T-helper 2 cell treated with Interferon-gamma antibody and Interleukin-4, amounts not matched to agents 5 μg/mL and 100 μg/mL, for 36 hours (primary cell): ENCODE measurements around the gene UNC79.

Experiments used
- DNase-seq: peaks from one replicate; pipeline ENCODE4 v3.0.0; 2021; ENCODE audit warnings: low spot score
- H3K27ac Mint-ChIP-seq: one replicate; pipeline ENCODE4 v1.8.0; 2021; ENCODE audit warnings: mild to moderate bottlenecking, mixed read lengths
- H3K27me3 Mint-ChIP-seq: one replicate; pipeline ENCODE4 v1.8.0; 2021; ENCODE audit warnings: low read depth, mixed read lengths
- H3K36me3 Mint-ChIP-seq: one replicate; pipeline ENCODE4 v1.8.0; 2021; ENCODE audit warnings: low read depth, mixed read lengths
- H3K4me1 Mint-ChIP-seq: one replicate; pipeline ENCODE4 v1.8.0; 2021; ENCODE audit warnings: low read depth, mixed read lengths
- H3K4me3 Mint-ChIP-seq: one replicate; pipeline ENCODE4 v1.8.0; 2022; ENCODE audit warnings: mild to moderate bottlenecking, moderate library complexity, mixed read lengths
- H3K9me3 Mint-ChIP-seq: one replicate; pipeline ENCODE4 v1.8.0; 2021; ENCODE audit warnings: mixed read lengths

UNC79 gene

DNA sequence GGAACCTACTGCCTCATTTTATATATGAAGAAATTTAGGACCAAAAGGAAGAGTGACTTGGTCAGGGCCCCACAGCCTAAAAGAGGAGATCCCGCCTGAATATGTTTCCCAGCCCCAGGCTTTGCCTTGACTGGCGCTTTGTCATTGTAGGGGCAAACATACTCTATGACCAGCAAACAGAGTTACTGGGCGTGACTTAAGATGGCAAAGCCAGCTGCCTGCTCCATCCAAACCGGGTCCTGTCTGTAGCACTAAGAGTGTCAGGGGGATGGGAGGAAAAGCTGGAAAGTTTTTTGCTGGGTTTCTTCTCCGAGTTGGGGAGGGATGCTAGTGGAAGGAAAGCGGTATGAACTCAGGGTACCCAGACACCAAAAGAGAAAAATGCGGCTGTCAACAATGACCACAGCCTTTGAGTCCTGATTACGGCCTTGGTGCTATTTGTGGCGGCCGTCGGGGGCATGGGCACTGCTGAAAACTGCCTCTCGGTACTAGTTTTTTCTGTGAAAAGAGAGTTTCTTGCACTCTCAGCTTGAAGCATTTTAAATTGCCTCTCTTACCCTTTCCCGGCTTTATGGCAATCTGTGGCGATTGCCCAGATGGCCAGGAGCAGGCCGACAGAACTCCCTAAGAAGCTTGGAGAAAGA, 274.9 kb downstream of the UNC79 start:
- Mint-ChIP-seq H3K9me3 (no peaks in the 10 kb centered on the region), H3K27ac (no peak overlapping the region), H3K36me3 (no peaks in the 10 kb centered on the region), H3K4me1 (no peaks in the 10 kb centered on the region), H3K27me3 (no peaks in the 10 kb centered on the region), H3K4me3 (no peak overlapping the region)
- no peak for DNase-seq

DNA sequence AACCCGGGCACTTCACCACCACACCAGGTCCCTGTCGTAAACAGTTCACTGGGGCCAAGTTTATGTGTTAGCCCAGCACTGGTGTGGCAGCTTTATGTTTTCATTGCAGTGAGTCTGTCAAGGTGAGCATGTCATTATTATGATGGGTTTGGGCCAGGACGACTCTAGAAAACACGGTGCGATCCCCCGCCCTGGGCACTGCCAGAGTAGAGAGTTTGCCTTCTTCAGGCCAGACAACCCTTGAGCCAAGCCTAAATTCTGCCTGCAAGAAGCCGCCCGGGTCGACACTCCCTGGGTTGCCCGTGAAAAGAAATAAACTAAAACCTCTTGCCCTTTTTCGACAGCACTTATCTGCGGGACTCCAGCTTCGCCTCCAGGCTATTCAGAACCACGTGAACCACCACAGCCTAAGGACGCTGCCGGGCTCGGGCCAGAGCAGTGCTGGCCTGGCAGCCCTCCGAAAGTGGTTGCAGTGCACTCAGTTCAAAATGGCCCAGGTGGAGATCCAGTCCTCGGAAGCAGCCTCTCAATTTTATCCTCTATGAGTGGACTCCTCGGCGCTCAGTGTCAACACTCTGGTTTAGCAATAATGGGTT, 275.7 kb downstream of the UNC79 start:
- Mint-ChIP-seq H3K36me3 (no peaks in the 10 kb centered on the region), H3K4me1 (no peaks in the 10 kb centered on the region), H3K27me3 (no peaks in the 10 kb centered on the region), H3K4me3 (no peak overlapping the region), H3K27ac (no peak overlapping the region), H3K9me3 (no peaks in the 10 kb centered on the region)
- no peak for DNase-seq

DNA sequence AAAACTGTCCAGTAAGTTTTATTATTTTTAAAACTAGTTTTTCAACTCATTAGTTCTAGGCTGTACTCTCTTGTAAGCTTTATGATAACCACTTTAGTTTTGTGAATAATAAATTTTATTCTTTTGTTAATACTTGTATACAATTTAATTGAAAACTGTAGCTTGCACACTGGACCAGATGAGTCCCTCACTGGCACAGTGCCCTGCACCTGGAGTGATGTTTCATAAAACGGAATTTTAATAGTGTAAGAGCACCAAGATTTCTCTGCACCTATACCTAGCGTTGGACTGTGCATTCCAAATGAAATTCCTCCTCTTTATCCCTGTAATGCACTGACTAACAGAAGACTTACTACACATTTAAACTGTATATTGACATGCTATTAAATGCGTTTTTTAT, 276.7 kb downstream of the UNC79 start:
- no peaks in the 10 kb centered on the region for H3K36me3 Mint-ChIP-seq
- no peaks in the 10 kb centered on the region for H3K4me1 Mint-ChIP-seq
- no peaks in the 10 kb centered on the region for H3K27me3 Mint-ChIP-seq

DNA sequence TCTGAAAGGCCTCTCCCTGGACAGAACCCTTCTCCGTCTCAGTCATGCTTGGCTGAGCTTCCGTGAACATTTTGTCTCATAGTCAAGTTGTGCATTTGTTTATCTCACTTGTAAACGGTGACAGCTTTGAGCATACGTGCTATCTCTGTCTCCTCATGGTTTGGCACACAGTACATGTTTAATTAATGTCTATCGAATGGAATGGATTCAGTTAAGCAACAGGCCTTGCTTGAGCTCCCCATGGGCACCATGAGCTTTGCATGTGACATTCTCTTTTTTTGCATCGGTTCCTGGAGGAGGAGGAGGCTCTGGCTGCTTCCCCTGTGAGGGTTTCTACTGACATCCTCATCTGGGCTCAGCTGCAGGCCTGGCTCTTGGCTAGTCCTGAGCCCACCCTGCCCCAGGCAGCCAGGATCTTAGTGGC, 277.6 kb downstream of the UNC79 start:
- no peaks in the 10 kb centered on the region for H3K36me3 Mint-ChIP-seq
- H3K4me1 Mint-ChIP-seq = no peaks in the 10 kb centered on the region
- H3K27me3 Mint-ChIP-seq = no peaks in the 10 kb centered on the region
- no peak overlapping the region for H3K27ac Mint-ChIP-seq
- no peak overlapping the region for H3K4me3 Mint-ChIP-seq
- no peaks in the 10 kb centered on the region for H3K9me3 Mint-ChIP-seq
- no peak for DNase-seq

More for the DNA sequence above, 276.7 kb downstream of the UNC79 start:
- Mint-ChIP-seq H3K4me3 (no peak overlapping the region), H3K9me3 (no peaks in the 10 kb centered on the region), H3K27ac (no peak overlapping the region)
- no peak for DNase-seq

DNA sequence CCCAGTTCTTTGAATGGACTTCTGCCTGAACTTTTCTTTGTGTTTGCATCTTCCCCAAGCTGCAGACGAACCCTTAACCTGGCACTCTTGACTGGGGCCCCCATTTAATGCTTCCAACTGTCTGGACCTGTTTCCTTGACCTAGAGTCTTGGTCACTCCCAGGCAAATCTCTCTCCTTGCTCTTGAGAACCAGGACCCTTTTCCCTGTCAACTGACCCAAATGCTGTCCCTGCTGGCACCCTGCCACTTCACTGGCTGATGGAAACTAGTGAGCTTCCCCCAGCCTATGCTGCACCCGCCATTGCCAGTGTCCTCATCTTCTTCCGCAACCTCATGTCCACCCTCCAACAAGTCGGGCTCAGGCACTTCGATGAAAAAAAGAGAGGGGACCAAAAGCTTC, 278.1 kb downstream of the UNC79 start:
- H3K9me3 Mint-ChIP-seq = no peaks in the 10 kb centered on the region
- H3K4me3 Mint-ChIP-seq = no peak overlapping the region
- no peaks in the 10 kb centered on the region for H3K27me3 Mint-ChIP-seq
- no peaks in the 10 kb centered on the region for H3K36me3 Mint-ChIP-seq
- H3K27ac Mint-ChIP-seq = no peak overlapping the region
- DNase-seq = no peak
- H3K4me1 Mint-ChIP-seq = no peaks in the 10 kb centered on the region

DNA sequence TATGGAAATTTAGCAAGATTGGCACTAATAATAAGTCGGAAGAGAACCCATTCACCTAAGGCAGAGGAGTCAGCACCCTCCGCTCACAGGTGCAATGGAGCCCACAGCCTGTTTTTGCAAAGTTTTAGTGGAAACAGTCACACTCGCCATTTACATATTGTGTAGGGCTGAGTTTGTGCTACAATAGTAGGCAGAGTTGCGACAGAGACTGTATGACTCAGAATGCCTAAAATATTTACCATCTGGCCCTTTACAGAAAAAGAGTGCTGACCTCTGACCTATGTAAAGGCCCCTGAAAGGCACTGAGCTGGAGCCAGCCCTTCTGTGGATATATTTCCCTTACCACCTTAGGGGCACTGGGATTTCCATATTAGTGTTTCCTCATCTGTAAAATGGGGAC, 278.5 kb downstream of the UNC79 start:
- Mint-ChIP-seq H3K4me1 (no peaks in the 10 kb centered on the region), H3K27me3 (no peaks in the 10 kb centered on the region), H3K27ac (no peak overlapping the region), H3K9me3 (no peaks in the 10 kb centered on the region), H3K36me3 (no peaks in the 10 kb centered on the region), H3K4me3 (no peak overlapping the region)
- no peak for DNase-seq

DNA sequence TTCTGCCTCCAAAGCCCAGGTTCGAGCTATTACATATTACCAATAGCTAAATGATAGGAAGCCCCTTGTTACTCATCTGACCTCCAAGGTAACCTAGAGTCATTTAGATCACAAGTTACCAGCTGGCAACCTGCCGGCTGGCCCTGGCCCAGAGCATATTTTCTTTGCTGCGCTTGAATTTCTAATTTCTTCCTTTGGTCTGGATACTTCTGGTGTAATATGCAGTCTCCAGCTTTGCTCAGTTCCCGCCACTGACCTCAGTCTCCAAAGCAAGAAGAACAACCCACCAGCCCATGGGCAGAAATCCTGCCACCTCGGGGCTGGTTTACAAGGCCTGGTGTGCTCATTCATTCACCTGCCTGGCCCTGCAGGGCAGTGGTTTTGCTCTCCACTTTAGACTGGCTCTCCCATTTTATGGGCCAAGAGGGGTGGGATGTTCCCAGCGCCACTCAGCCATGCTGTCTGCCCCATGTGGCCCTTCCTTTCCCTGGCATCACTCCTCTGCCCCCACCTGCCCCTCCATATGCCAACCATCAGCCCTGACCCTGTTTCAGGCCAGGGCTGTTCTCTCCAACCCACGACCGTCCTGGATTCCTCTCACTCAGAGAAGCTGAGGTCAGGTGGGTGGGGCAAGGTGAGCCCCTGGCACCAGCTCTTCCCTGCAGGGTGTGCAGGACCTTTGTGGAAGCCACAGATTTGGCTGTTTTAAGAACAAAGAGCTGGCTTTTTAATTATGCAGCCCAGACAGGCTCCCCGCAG, 281.5 kb downstream of the UNC79 start:
- H3K4me1 Mint-ChIP-seq = no peaks in the 10 kb centered on the region

DNA sequence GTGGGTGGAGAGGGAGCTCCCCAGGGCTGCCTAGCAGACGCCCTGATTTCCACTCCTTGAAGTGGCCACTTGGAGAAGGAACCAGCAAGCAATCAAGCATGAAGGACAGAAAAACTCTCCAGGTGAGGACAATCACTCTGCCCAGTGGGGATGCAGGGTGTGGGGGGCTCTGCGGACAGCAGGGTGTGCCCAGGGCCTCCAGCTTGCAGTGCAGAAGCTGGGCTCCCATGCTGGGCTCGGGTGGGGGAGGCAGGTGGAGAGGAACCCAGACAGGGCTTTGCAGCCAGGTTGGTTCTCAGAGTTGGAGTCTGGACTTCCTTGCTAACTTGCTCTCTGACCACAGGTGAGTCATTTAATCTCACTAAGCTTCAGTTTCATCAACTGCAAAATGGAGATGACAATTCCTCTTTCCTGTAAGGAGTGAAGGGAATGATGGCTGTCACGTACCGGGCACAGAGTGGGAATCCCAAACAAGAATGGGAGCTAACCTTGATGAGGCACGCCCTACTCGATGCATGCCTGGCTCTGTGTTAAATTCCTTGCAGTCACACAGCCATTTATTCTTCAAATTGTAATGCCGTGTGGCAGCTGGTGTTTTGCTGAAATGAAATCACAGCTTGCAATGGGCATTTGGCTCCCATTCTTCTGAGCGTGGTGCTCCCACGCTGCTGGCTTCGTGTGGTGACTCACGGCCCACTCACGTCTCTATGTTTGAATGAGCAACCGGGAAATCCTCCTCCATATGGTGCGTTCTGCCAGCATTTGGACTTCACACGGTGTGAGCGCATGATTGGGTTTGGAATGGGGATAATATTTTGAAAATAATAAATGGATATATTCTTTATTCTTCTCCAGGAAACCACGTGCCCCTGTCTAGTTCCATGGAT, 282.3 kb downstream of the UNC79 start:
- no peak for DNase-seq
- Mint-ChIP-seq H3K27ac (no peak overlapping the region), H3K4me3 (no peak overlapping the region), H3K36me3 (no peaks in the 10 kb centered on the region), H3K4me1 (no peaks in the 10 kb centered on the region), H3K9me3 (no peaks in the 10 kb centered on the region), H3K27me3 (no peaks in the 10 kb centered on the region)

More for the DNA sequence above, 281.5 kb downstream of the UNC79 start:
- no peak for DNase-seq
- Mint-ChIP-seq H3K36me3 (no peaks in the 10 kb centered on the region), H3K9me3 (no peaks in the 10 kb centered on the region), H3K27me3 (no peaks in the 10 kb centered on the region), H3K4me3 (no peak overlapping the region), H3K27ac (no peak overlapping the region)

DNA sequence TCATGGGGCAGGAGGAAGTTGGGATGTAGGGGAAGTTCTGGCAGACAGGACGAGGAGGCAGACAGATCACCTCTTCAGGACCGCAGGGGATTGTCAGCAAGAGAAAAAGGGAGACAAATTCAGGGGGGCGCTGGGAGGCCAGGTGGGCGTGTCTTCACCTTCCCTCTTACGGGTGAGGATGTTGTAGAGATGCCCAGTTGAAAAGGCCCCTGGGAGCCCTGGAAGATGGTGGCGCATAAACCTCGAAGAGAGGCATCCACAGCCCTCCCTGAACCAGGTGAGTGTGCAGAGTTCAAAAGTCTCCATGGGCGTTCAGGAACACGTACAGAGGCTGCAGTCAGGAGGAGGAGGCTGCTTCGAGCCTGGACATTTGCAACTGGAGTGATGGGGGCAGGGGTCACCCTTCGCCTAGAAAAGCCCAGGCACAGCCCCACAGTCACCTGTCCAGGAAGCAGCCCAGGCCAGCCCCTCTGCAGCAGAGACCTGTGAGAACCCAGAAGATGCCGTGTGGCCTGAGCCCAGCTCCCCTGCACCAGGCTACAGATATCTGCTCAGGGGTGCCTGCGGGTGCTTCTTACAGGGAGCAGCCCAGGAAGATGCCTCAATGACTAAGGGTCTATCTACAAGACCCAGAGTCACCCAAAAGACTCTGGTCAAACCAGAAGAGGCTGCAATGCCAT, 283.1 kb downstream of the UNC79 start:
- Mint-ChIP-seq H3K4me1 (no peaks in the 10 kb centered on the region), H3K9me3 (no peaks in the 10 kb centered on the region), H3K27ac (no peak overlapping the region), H3K4me3 (no peak overlapping the region), H3K36me3 (no peaks in the 10 kb centered on the region), H3K27me3 (no peaks in the 10 kb centered on the region)
- no peak for DNase-seq

DNA sequence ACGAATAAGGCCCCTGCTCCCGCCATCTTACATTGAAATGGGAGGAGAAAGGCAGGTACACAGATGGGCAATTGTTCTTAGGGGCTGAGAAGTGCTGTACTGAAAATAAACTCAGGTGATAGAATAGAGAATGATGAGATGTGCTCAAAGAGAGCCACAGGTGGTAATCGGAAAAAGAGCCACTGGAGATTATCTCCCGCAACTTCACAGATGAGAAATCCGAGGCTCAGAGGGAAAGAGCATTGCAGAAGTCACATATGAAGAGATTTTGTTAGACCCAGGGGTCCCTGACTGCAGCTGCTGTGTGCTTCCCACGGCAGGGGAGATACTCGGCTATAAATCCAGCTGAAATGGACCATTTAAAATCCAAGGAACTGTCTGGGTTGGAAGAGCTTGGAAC, 283.9 kb downstream of the UNC79 start:
- no peak for DNase-seq
- H3K27me3 Mint-ChIP-seq = no peaks in the 10 kb centered on the region
- H3K27ac Mint-ChIP-seq = no peak overlapping the region
- no peak overlapping the region for H3K4me3 Mint-ChIP-seq
- H3K9me3 Mint-ChIP-seq = no peaks in the 10 kb centered on the region
- no peaks in the 10 kb centered on the region for H3K4me1 Mint-ChIP-seq
- no peaks in the 10 kb centered on the region for H3K36me3 Mint-ChIP-seq

DNA sequence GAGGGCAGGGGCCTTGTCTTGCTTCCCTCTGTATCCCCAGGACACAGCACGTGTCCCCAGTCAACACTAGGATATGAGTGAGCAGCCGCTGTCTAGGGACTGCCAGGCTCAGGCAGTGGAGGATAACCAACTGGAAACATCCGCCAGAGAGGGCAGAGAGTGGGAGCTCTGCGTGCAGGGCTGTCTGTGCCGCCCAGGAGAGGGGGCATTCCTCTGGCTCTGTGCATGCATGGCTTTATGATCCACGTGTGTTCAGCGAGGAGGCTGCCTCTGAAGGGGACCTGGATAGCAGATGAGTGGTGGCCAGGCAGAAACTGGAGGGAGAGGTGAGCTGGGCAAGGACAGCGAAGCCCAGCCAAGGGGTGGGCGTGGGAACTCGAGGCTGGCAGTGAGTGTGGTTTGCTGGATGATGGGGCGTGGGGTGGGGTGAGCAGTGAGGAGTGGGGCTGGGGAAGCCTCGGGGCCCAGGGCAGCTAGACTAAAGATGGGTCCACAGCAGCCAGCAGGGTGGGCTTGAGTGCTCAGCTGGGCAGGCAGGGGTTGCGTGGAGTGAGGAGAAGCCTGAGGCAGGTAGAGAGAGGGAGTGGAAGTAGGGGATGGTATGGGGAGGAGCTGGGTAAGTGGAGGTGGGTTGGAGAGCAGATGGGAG, 284.7 kb downstream of the UNC79 start:
- H3K27ac Mint-ChIP-seq = no peak overlapping the region
- H3K9me3 Mint-ChIP-seq = no peaks in the 10 kb centered on the region
- no peak overlapping the region for H3K4me3 Mint-ChIP-seq
- H3K4me1 Mint-ChIP-seq = no peaks in the 10 kb centered on the region
- DNase-seq = no peak
- no peaks in the 10 kb centered on the region for H3K36me3 Mint-ChIP-seq
- H3K27me3 Mint-ChIP-seq = no peaks in the 10 kb centered on the region

DNA sequence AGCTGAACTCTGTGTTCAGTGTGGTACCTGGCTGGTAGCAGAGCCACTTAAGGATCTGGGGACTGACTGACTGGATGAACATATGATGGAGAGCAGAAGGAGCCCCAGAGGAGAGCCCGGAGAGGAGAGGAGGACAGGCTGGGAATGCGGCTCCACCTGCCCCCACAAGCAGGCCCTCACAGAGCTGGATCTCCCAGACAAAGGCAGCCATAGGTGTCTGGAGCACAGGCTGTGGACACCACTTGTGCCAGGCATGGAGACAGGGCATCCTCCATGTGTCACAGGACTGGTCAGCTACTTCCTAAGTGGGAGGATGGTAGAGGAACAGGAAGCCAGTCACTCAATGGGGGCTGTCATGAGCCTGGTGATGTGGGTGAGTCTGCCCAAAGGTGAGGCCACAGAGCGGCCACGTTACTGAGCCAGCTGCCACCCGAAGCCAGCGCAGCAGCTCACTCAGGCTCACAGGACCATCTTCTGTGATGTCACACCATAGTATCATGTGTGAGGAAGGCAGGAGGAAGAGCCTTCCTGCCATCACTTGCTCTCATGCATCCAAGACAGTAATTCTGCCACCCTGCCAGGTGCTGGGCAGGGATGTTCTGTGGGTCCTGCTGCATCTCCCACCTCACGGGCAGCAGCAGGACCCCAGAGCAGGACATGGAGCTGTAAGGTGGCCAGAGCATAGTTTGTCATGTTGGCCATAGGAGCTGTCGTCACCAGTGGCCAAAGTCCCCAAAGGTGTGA, 285.4 kb downstream of the UNC79 start:
- Mint-ChIP-seq H3K36me3 (no peaks in the 10 kb centered on the region), H3K9me3 (no peaks in the 10 kb centered on the region), H3K4me3 (no peak overlapping the region), H3K27me3 (no peaks in the 10 kb centered on the region), H3K4me1 (no peaks in the 10 kb centered on the region), H3K27ac (no peak overlapping the region)
- DNase-seq = no peak
